Gastrocnemius medialis (tissue), 4 donors: ENCODE measurements around the gene SPSB1. TPM values are rescaled to one million over a fixed set of nuclear protein-coding genes. Genes with fewer than 3 reads are reported as not detected.

Experiments
- ATAC-seq, 2 donors: fragments of 150-250 bp; one replicate each; pipeline ENCODE4 v1.9.1; 2016
- DNase-seq, 2 donors: peaks; one replicate each; pipeline ENCODE4 v3.0.0-alpha.2; 2019
- H3K27ac ChIP-seq, 4 donors: fragments of 200-600 bp; sonication (generic); 1 replicate in 1 of 4; 2 replicates in 3 of 4; pipeline ENCODE4 v1.5.1; 2016 to 2018; ENCODE audit warnings: mild to moderate bottlenecking in 2 of 4, moderate library complexity in 1 of 4
- H3K27me3 ChIP-seq, 3 donors: fragments of 200-600 bp; sonication (generic) in 2 of 3; 1 replicate in 1 of 3; 2 replicates in 2 of 3; pipeline versions ENCODE4 v1.5.1 to v1.6.0; 2016 to 2019; ENCODE audit warnings: mild to moderate bottlenecking in 1 of 3, moderate library complexity in 1 of 3
- H3K36me3 ChIP-seq, 2 donors: fragments of 200-600 bp; sonication (generic) in 1 of 2; one replicate each; pipeline ENCODE4 v1.5.1; 2017 to 2018
- H3K4me1 ChIP-seq, 2 donors: fragments of 200-600 bp; sonication (generic) in 1 of 2; one replicate each; pipeline ENCODE4 v1.5.1; 2016 to 2017; ENCODE audit warnings: mild to moderate bottlenecking in 2 of 2
- H3K4me3 ChIP-seq, 4 donors: fragments of 200-600 bp; sonication (generic) in 3 of 4; 1 replicate in 1 of 4; 2 replicates in 3 of 4; pipeline ENCODE4 v1.5.1; 2016 to 2019; ENCODE audit warnings: mild to moderate bottlenecking in 2 of 4
- H3K9me3 ChIP-seq, 3 donors: fragments of 200-600 bp; sonication (generic) in 2 of 3; 1 replicate in 1 of 3; 2 replicates in 2 of 3; pipeline ENCODE4 v1.5.1; 2016 to 2019
- POLR2A ChIP-seq, 2 donors: fragments of 450-650 bp; IDR thresholded peaks; one replicate each; pipeline ENCODE4 v1.6.1; 2017; ENCODE audit warnings: antibody characterized with exemption in 2 of 2, mild to moderate bottlenecking in 2 of 2, moderate library complexity in 2 of 2
- in situ Hi-C, 4 donors: fragments of 200-750 bp; cut with MboI; loops; one replicate each; pipeline versions ENCODE4 v1.15.0 to v1.8.0; 2017; ENCODE audit warnings: low sequenced_read_pairs in 4 of 4
- intact Hi-C: fragments of 100-400 bp; cut with DNase I; formaldehyde crosslinking; loops from one replicate; pipeline ENCODE4 v1.15.1; 2023; ENCODE audit warnings: low total_unique reads
- total RNA-seq, 4 donors: library from RNA; depleted of rRNA; stranded (reverse); fragments of >200 nt; gene quantifications; one replicate each; pipeline versions ENCODE4 v1.1.0 to v1.2.3, GENCODE V29; 2016
- TF ChIP-seq, protein P1 (sequence below), 5 experiments: fragments of 450-650 bp in 3 of 5; fragments of 200-600 bp in 2 of 5; sonication (generic) in 2 of 5; IDR thresholded peaks in 4 of 5; conservative IDR thresholded peaks in 1 of 5; 1 replicate in 4 of 5; 2 replicates in 1 of 5; pipeline ENCODE4 v1.5.1; 2016 to 2019; ENCODE audit warnings: antibody characterized with exemption in 5 of 5, mild to moderate bottlenecking in 3 of 5, moderate library complexity in 3 of 5

Gene SPSB1
- total RNA-seq, 4 donors from 2014 or later, result 40.4 to 161 (median 56.6) TPM

DNA sequence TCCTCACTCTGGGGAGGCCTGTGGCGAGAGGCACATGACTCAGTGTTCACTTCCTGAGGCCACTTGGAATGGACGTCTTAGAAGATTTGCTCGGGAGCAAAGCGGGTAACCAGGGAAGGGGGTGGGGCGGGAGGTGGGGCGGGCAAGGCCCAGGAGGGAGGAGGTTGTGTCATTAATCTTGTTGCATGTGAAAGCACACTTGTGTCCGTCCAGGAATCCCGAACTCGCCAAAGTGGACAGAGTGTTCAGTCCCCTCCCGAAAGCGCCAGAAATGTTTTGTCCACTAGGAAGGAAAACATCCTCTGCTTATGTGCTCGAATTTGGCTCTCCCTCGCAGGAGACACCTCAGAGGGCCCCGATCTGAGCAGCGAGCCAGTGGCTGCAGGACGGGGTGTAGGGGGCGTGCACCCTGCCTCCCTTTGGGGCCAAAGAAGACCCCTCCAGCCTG, 84.2 kb downstream of the SPSB1 start:
- Histone ChIP-seq H3K4me3 (peak overlapping the region in 2 of 4 donors; percentile 3 to 14), H3K9me3 (no peaks in the 10 kb centered on the region), H3K27me3 (no peaks in the 10 kb centered on the region), H3K4me1 (peaks cover 34 to 35% of the 10 kb centered on the region in 2 donors), H3K27ac (peak overlapping the region; percentile 89 to 94 (median 92)), H3K36me3 (no peaks in the 10 kb centered on the region)
- in situ Hi-C loops (loop anchor here in 2 of 4 donors (5.0 to 10.0 kb wide), 3 partner anchors 65 to 72 kb away; no protein-coding TSS in a partner anchor), intact Hi-C loops (loop anchor here (2.0 to 5.0 kb wide), 3 partner anchors 62 to 135 kb away; no protein-coding TSS in a partner anchor)
- ATAC-seq (peak; percentile 94 to 95), DNase-seq (peak; percentile 93 to 95)
- peak; percentile 42 to 79 for TF ChIP-seq POLR2A (IDR thresholded peaks at IDR 0.05)
- TF ChIP-seq, protein P1, sequence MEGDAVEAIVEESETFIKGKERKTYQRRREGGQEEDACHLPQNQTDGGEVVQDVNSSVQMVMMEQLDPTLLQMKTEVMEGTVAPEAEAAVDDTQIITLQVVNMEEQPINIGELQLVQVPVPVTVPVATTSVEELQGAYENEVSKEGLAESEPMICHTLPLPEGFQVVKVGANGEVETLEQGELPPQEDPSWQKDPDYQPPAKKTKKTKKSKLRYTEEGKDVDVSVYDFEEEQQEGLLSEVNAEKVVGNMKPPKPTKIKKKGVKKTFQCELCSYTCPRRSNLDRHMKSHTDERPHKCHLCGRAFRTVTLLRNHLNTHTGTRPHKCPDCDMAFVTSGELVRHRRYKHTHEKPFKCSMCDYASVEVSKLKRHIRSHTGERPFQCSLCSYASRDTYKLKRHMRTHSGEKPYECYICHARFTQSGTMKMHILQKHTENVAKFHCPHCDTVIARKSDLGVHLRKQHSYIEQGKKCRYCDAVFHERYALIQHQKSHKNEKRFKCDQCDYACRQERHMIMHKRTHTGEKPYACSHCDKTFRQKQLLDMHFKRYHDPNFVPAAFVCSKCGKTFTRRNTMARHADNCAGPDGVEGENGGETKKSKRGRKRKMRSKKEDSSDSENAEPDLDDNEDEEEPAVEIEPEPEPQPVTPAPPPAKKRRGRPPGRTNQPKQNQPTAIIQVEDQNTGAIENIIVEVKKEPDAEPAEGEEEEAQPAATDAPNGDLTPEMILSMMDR (IDR thresholded peaks at IDR 0.05 in 4 of 5, conservative IDR thresholded peaks at IDR 0.05 in 1 of 5), result peak in 1 of 5 experiments; percentile 16

DNA sequence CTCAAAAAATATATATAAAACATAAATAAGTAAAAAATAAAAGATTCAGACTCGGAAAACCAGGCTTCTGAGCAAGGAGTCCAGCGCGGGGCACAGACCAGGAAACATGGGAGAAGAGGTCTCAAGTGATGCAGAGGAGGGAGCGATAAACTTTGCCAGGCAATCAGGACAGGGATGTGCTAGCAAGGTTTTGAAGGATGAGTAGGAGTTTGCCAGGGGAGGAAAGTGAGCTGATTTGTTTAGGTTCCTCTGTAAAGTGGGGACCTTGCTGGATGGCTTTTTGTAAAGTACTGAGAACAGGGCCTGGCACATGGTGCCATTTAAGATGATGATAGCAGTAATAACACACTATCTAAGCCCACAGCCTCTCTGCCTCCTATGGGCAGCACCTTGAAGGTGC, 86.1 kb downstream of the SPSB1 start:
- in situ Hi-C loops (loop anchor here in 2 of 4 donors (5.0 to 10.0 kb wide), 3 partner anchors 64 to 74 kb away; no protein-coding TSS in a partner anchor), intact Hi-C loops (loop anchor here (5.0 kb wide), 1 partner anchor 136 kb away; no protein-coding TSS in a partner anchor)
- Histone ChIP-seq H3K36me3 (no peaks in the 10 kb centered on the region), H3K9me3 (no peaks in the 10 kb centered on the region), H3K4me1 (peaks cover 38 to 40% of the 10 kb centered on the region in 2 donors), H3K4me3 (no peak overlapping the region), H3K27ac (peak overlapping the region; percentile 89 to 94 (median 92)), H3K27me3 (no peaks in the 10 kb centered on the region)
- DNase-seq (no peak), ATAC-seq (no peak)
- TF ChIP-seq POLR2A (IDR thresholded peaks at IDR 0.05), result no peak
- TF ChIP-seq, protein P1 (IDR thresholded peaks at IDR 0.05 in 4 of 5, conservative IDR thresholded peaks at IDR 0.05 in 1 of 5), result no peak

DNA sequence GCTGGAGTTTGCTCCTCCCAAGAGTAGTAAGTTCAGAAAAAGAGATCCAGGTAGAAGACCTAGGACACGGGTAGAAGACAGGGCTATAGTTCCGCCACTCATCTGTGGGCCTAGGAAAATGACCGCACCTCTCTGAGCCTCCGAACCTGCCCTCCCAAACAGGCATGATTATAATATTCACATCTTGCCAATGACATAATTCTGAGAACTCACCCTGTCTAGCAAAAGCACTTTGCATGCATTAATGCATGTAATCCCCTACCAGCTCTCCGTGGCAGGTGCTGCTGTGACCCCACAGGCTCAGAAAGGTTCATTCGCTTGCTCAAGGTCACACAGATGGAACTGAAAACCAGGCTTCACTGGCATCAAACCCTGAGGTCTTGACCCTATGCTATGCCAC, 88.0 kb downstream of the SPSB1 start:
- H3K9me3 ChIP-seq, result no peaks in the 10 kb centered on the region
- DNase-seq (no peak), ATAC-seq (no peak)
- intact Hi-C loops, result no loop called here
- H3K4me3 ChIP-seq, result no peak overlapping the region
- H3K27ac ChIP-seq, result no peak overlapping the region
- no peaks in the 10 kb centered on the region for H3K36me3 ChIP-seq
- no peaks in the 10 kb centered on the region for H3K27me3 ChIP-seq
- no peak for TF ChIP-seq POLR2A (IDR thresholded peaks at IDR 0.05)
- TF ChIP-seq, protein P1 (IDR thresholded peaks at IDR 0.05 in 4 of 5, conservative IDR thresholded peaks at IDR 0.05 in 1 of 5), result no peak
- in situ Hi-C loops, result no loop called here
- H3K4me1 ChIP-seq, result peaks cover 50% of the 10 kb centered on the region in 2 donors

DNA sequence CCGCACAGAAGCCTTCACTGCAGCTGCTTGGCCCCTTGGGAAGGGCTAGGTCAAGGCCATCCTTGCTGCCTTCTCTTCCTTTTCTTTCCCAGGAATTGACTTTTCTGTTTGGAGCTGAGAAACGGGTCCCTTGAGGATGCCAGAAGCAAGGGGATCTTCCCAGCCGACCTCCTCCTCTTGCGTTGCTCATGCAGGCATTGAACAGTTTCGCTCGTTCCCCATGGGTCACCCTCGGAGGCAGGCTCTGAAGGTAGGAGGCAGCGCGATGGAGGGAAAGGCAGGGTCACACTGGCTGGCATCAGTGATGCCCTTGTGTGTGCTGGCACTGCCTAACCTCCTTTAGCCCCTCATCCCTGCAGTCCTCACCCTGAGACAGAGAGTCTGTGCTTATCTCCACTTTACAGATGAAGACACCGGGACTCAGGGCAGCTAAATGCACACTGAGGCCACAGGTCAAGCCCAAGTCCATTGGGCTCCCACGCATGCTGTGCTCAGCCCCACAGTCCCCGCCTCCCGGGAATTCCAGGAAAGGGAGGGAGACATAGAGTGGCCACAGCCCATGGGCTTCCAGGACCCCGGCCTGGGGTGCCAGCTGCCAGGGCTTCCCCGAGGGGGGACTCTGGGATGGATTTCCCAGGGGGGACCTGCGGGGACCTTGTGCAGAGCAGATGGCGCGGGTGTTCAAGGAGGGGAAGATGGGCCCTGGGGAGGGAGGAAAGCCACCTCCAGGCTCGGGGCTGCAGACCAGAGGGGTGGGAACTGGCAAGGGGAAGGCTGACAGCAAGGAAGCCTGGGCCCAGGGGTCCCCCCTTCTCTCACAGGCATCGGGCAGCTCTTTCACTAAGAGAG, 90.2 kb downstream of the SPSB1 start:
- in situ Hi-C loops, result no loop called here
- peaks cover 32% of the 10 kb centered on the region in 2 donors for H3K4me1 ChIP-seq
- peak overlapping the region; percentile 38 to 87 (median 46) for H3K27ac ChIP-seq
- no peaks in the 10 kb centered on the region for H3K27me3 ChIP-seq
- no peak for DNase-seq
- no peak overlapping the region for H3K4me3 ChIP-seq
- TF ChIP-seq POLR2A (IDR thresholded peaks at IDR 0.05), result no peak
- TF ChIP-seq, protein P1 (IDR thresholded peaks at IDR 0.05 in 4 of 5, conservative IDR thresholded peaks at IDR 0.05 in 1 of 5), result no peak
- intact Hi-C loops, result no loop called here
- no peak for ATAC-seq
- H3K36me3 ChIP-seq, result no peaks in the 10 kb centered on the region
- H3K9me3 ChIP-seq, result no peaks in the 10 kb centered on the region
